DMS79 treated with DMSO at 0.1 percent for 48 hours (cell line): ENCODE data around the gene PXK.
A peak's percentile ranks its signal among the peaks of the same experiment; 100 is the strongest.

Experiments
- DNase-seq: peaks from one replicate; lab custom pipeline; 2025; lab: John Stamatoyannopoulos, UW

PXK gene

DNA sequence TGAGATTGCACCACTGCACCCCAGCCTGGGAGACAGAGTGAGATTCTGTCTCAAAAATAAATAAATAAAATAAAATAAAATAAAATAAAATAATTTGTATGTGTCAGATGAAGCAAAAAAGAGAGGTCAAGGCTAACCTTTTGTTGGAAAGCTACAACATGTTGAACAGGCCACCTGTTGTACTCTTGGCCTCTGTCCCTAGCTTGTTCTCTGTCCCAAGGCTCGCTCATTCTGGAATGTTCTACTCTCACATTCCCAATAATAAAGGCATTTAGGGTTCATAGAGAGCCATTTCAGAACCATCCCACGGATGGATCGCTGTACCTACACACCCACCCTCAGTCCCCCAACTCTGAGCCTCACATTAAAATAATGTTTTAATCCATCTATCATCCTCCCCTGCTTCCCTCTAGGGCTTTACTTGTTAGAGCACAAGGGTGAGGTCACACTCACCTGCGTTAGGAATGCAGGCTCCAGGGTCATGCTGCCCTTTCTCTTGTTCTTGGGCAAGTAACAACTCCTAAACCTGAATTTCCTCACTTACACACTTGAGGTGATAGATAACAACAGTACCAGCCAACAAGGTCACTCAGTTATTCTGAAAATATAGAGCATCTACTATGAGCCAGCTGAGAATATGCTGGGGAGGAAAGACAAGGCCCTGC lies 134.3 kb downstream of the PXK start:
- DNase-seq: no peak

DNA sequence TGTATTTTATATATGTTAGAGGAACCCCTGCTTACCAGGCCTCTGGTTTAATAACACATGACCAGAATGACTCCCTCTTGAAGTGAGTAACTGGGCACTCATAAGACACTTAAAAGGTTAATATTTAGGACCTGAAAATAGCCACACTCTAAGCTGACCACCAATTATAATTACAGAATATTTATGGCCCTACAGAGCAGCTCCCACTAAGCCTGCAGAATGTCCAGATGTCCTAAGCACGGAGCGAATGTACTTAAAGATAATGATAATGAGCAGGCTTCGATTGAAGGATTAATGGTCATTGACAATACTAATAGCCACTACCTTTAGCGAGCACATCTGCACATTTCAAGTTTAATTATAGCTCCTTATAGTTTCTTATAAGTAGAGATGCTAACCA lies 136.4 kb downstream of the PXK start:
- no peak for DNase-seq

DNA sequence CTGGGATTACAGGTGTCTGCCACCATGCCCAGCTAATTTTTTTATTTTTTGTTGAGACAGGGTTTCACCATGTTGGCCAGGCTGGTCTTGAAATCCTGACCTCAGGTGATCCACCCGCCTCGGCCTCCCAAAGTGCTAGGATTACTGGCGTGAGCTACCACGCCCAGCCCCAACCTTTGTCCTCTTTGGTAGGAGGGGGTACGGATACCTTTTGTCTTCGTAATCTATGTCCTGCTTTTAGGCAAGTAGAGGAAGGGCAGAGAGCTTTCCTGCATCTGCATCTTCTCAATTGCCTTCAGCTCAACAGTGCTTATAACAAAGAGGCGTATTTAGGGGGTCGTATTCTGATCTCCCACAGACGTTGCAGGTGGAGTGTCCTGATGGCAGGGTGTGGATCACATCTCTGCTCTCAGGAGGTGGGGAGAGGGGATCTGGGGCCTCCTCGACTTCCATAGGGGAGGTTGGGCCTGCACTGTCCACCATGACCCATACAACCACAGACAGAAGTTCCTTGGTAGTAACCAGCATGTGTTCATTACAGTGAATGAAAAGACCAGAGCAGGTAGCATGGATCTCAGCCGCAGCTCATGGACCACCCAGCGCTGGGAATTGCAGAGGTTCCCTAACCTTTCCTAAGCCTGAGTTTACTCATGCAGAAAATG lies 137.8 kb downstream of the PXK start:
- no peak for DNase-seq

DNA sequence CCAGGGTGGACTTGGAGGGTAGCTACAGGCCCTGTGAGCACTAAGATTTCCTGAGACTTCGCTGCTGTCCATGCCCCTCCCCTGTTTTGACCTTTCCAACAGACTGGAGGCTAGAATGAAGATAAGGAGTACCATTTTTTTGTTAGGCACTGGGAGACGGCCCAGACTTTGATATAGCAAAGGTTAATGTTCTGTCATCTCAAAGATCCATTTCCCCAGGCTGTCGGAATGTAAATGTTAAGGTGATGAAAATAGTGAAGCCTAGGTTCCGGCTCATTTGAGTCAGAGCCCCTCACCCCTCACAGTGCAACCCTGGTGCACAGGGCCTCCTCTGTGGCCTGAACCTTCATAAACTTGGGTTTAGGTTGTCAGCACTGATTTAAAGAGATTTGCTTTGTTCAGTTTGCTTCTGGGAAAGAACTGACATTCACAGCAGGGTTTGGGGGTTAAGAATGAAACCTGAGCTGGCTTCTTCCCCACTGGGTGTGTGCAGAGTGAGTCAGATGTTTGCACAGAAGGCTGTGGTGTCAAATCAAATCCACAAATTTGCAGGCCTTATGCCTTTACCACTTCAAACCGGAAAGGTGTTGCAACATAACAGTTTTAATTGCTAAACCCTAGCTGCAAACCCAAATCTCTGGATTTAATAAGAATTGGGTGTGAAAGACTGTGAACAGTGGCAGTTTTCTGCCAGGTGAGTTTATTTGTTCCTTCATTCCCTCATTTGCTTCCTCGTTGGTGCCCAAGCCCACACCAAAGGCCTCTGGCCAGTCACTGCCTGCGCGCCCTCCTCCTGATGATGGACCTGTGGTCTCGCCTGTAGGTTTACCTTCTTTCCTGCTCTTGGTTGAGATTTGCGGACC lies 138.6 kb downstream of the PXK start:
- DNase-seq: peak; percentile 19

DNA sequence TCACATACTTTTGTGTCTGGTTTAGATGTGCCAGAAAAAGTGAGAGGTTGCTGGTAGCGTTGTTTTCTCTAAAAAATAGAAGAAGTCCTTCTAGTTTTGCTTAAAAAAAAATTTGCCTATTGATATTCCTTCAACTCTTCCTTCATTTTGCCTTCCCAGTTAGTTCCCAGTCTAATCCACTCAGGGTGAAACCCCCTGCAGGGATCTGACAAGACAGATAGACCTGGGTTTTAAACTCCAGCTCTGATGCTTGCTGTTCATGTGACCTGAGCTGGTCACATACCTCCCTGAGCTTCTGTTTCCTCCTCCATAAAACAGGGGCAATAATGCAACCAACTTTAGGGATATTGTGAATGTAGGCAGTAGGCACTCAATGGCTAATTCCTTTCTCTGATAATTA lies 140.6 kb downstream of the PXK start:
- DNase-seq: no peak

DNA sequence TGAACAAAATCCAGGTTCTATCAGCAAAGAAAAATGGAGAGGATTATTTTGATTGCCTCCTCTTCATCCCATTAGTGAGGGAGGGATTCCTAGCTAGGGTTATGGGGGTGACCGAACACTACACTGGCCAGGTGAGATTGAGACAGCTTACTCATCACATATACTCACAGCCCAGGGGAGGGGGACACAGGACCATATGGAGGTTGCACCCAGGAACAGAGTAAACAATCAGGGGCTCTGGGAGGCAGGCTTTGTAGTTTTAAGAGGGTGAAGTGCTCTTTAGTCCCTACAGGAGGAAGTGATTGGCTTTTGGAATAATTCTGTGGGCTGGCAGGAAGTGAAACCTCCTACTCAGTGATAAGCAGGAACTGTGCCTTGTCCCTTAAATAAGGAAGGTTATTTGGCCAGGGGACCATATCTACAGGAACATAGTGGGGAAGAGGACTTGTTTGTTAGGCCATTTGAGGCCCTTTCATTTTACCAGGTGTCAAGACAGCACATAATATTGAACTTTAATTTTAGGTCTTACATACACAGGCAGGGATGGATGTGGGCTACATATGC lies 141.7 kb downstream of the PXK start:
- DNase-seq: no peak

DNA sequence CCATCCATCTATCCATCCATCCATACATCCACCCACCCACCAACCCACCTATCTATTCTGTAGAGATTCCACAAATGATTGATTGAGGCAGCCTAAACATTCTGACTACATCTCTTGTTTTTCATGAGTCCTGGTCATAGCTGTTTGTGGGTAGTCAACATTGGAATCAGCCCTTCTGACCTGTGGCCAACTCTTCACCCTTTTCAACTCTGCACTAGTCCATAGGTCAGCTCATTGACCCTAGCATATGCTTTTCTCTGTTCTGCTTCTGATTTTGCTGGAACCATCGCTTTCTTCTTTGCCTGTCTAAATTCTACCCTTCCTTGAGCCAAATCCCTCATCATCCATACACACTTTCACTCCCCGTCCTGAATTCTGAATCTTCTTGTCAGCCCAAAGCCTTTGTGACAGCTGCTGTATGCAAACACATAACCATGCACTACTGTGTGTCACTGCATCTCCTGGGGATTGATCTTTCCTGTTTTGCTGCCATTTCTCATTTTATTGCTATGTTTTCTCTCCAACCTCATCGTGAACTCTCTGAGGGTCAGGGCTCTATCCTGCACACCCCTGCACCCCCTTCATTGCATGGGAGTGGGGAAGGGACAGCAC lies 142.4 kb downstream of the PXK start:
- no peak for DNase-seq
